Measurements from ENCODE around the gene C4BPA. TPM values are rescaled to one million over a fixed set of nuclear protein-coding genes. Genes with fewer than 3 reads are reported as not detected.

The C4BPA gene
- total and polyA plus RNA-seq, 9 of the 15 experiments (the other 6 are each of a cell fraction or from before 2014, with no cell fraction given), result 0.04 to 0.22 (median 0.11) TPM; not detected in 3

DNA sequence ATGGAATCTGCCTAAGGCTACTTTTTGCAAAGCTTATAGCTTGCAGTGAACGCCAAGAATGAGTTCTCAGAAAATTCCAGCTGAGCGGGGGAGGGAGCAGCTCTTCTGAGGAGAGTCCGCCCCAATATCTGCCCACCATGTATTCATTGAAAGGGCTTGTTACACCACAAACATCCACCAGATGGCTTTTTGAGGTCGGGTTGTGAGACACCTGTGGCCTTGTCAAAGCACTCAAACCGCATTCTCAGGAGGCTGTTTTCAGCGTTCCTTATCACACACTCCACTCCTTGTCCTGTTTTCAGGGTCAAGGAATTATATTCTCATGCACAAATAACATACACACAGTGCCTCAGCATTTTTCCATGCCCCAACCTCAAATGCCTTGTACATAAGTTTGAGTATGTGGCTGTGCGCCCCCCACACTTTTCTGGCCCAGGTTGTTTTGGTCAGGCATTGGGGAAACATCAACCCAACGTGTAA, 19.3 kb upstream of the C4BPA start (continued):
- TF ChIP-seq, protein P1, sequence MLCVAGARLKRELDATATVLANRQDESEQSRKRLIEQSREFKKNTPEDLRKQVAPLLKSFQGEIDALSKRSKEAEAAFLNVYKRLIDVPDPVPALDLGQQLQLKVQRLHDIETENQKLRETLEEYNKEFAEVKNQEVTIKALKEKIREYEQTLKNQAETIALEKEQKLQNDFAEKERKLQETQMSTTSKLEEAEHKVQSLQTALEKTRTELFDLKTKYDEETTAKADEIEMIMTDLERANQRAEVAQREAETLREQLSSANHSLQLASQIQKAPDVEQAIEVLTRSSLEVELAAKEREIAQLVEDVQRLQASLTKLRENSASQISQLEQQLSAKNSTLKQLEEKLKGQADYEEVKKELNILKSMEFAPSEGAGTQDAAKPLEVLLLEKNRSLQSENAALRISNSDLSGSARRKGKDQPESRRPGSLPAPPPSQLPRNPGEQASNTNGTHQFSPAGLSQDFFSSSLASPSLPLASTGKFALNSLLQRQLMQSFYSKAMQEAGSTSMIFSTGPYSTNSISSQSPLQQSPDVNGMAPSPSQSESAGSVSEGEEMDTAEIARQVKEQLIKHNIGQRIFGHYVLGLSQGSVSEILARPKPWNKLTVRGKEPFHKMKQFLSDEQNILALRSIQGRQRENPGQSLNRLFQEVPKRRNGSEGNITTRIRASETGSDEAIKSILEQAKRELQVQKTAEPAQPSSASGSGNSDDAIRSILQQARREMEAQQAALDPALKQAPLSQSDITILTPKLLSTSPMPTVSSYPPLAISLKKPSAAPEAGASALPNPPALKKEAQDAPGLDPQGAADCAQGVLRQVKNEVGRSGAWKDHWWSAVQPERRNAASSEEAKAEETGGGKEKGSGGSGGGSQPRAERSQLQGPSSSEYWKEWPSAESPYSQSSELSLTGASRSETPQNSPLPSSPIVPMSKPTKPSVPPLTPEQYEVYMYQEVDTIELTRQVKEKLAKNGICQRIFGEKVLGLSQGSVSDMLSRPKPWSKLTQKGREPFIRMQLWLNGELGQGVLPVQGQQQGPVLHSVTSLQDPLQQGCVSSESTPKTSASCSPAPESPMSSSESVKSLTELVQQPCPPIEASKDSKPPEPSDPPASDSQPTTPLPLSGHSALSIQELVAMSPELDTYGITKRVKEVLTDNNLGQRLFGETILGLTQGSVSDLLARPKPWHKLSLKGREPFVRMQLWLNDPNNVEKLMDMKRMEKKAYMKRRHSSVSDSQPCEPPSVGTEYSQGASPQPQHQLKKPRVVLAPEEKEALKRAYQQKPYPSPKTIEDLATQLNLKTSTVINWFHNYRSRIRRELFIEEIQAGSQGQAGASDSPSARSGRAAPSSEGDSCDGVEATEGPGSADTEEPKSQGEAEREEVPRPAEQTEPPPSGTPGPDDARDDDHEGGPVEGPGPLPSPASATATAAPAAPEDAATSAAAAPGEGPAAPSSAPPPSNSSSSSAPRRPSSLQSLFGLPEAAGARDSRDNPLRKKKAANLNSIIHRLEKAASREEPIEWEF (CRISPR knock-in tag; IDR thresholded peaks at IDR 0.05), result no peak
- TF ChIP-seq, protein P2, sequence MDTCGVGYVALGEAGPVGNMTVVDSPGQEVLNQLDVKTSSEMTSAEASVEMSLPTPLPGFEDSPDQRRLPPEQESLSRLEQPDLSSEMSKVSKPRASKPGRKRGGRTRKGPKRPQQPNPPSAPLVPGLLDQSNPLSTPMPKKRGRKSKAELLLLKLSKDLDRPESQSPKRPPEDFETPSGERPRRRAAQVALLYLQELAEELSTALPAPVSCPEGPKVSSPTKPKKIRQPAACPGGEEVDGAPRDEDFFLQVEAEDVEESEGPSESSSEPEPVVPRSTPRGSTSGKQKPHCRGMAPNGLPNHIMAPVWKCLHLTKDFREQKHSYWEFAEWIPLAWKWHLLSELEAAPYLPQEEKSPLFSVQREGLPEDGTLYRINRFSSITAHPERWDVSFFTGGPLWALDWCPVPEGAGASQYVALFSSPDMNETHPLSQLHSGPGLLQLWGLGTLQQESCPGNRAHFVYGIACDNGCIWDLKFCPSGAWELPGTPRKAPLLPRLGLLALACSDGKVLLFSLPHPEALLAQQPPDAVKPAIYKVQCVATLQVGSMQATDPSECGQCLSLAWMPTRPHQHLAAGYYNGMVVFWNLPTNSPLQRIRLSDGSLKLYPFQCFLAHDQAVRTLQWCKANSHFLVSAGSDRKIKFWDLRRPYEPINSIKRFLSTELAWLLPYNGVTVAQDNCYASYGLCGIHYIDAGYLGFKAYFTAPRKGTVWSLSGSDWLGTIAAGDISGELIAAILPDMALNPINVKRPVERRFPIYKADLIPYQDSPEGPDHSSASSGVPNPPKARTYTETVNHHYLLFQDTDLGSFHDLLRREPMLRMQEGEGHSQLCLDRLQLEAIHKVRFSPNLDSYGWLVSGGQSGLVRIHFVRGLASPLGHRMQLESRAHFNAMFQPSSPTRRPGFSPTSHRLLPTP (IDR thresholded peaks at IDR 0.05; ENCODE audit: borderline replicate concordance, extremely low read depth, insufficient read length), result no peak
- TF ChIP-seq, protein P3, sequence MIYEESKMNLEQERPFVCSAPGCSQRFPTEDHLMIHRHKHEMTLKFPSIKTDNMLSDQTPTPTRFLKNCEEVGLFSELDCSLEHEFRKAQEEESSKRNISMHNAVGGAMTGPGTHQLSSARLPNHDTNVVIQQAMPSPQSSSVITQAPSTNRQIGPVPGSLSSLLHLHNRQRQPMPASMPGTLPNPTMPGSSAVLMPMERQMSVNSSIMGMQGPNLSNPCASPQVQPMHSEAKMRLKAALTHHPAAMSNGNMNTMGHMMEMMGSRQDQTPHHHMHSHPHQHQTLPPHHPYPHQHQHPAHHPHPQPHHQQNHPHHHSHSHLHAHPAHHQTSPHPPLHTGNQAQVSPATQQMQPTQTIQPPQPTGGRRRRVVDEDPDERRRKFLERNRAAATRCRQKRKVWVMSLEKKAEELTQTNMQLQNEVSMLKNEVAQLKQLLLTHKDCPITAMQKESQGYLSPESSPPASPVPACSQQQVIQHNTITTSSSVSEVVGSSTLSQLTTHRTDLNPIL (CRISPR knock-in tag; IDR thresholded peaks at IDR 0.05), result no peak
- TF ChIP-seq EGR1 (conservative IDR thresholded peaks at IDR 0.05), result peak; percentile 67
- TF ChIP-seq, protein P4, sequence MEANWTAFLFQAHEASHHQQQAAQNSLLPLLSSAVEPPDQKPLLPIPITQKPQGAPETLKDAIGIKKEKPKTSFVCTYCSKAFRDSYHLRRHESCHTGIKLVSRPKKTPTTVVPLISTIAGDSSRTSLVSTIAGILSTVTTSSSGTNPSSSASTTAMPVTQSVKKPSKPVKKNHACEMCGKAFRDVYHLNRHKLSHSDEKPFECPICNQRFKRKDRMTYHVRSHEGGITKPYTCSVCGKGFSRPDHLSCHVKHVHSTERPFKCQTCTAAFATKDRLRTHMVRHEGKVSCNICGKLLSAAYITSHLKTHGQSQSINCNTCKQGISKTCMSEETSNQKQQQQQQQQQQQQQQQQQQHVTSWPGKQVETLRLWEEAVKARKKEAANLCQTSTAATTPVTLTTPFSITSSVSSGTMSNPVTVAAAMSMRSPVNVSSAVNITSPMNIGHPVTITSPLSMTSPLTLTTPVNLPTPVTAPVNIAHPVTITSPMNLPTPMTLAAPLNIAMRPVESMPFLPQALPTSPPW (CRISPR knock-in tag; IDR thresholded peaks at IDR 0.05), result peak; percentile 49; the same call in 1 of the 2 replicates
- no peak for TF ChIP-seq HOXB6 (CRISPR knock-in tag; IDR thresholded peaks at IDR 0.05; ENCODE audit: borderline replicate concordance)
- no peak for TF ChIP-seq RFX7 (CRISPR knock-in tag; IDR thresholded peaks at IDR 0.05)
- TF ChIP-seq FOXJ3 (CRISPR knock-in tag; IDR thresholded peaks at IDR 0.05), result no peak
- TF ChIP-seq, protein P5, sequence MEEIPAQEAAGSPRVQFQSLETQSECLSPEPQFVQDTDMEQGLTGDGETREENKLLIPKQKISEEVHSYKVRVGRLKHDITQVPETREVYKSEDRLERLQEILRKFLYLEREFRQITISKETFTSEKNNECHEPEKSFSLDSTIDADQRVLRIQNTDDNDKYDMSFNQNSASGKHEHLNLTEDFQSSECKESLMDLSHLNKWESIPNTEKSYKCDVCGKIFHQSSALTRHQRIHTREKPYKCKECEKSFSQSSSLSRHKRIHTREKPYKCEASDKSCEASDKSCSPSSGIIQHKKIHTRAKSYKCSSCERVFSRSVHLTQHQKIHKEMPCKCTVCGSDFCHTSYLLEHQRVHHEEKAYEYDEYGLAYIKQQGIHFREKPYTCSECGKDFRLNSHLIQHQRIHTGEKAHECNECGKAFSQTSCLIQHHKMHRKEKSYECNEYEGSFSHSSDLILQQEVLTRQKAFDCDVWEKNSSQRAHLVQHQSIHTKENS (CRISPR knock-in tag; IDR thresholded peaks at IDR 0.05), result no peak
- no peak for TF ChIP-seq MECOM (CRISPR knock-in tag; IDR thresholded peaks at IDR 0.05)
- TF ChIP-seq KDM4B (IDR thresholded peaks at IDR 0.05; ENCODE audit: borderline replicate concordance in 2 of 2, low read depth in 1 of 2), result no peak
- peak; percentile 91; the same call in 1 of the 2 replicates for TF ChIP-seq CBFB (CRISPR knock-in tag; IDR thresholded peaks at IDR 0.05)
- no peak for TF ChIP-seq ZNF717 (CRISPR knock-in tag; IDR thresholded peaks at IDR 0.05)
- TF ChIP-seq ZNF586 (CRISPR knock-in tag; conservative IDR thresholded peaks at IDR 0.05), result no peak

Measured in K562 (cell line).